ENCODE results near the gene IMPA2.
"Not testable (repeated sequence)": the region's sequence is repeated elsewhere in the genome, so short reads cannot be mapped to it uniquely, and the experiment has no call there.

IMPA2 gene

GRCh38 chr18:12056034-12056883, 75.0 kb downstream of the IMPA2 start:
- Mint-ChIP-seq H3K9me3 (no peaks in the 10 kb centered on the region), H3K4me1 (ENCODE audit: low read depth) (peaks cover 49% of the 10 kb centered on the region), H3K4me3 (no peak overlapping the region), H3K36me3 (ENCODE audit: low read depth) (no peaks in the 10 kb centered on the region), H3K27ac (peak overlapping the region; percentile 54), H3K27me3 (no peaks in the 10 kb centered on the region)
- intact Hi-C loops (cut with micrococcal nuclease), result no loop called here

- intact Hi-C loops (cut with micrococcal nuclease), result no loop called here
- H3K9me3 Mint-ChIP-seq, result no peaks in the 10 kb centered on the region
- peak overlapping the region; percentile 54 for H3K27ac Mint-ChIP-seq
- H3K36me3 Mint-ChIP-seq (ENCODE audit: low read depth), result no peaks in the 10 kb centered on the region
- H3K4me1 Mint-ChIP-seq (ENCODE audit: low read depth), result peaks cover 42% of the 10 kb centered on the region
- no peak overlapping the region for H3K4me3 Mint-ChIP-seq
- H3K27me3 Mint-ChIP-seq, result no peaks in the 10 kb centered on the region
Measured at GRCh38 chr18:12056884-12057402, 75.6 kb downstream of the IMPA2 start.

GRCh38 chr18:12057419-12058039, 76.2 kb downstream of the IMPA2 start:
- Mint-ChIP-seq H3K27ac (peak overlapping the region; percentile 54), H3K4me1 (ENCODE audit: low read depth) (peaks cover 36% of the 10 kb centered on the region), H3K36me3 (ENCODE audit: low read depth) (no peaks in the 10 kb centered on the region), H3K27me3 (no peaks in the 10 kb centered on the region), H3K9me3 (no peaks in the 10 kb centered on the region), H3K4me3 (no peak overlapping the region)
- intact Hi-C loops (cut with micrococcal nuclease), result no loop called here

GRCh38 chr18:12059334-12060181, 78.3 kb downstream of the IMPA2 start:
- Mint-ChIP-seq H3K27ac (no peak overlapping the region), H3K27me3 (no peaks in the 10 kb centered on the region), H3K4me1 (ENCODE audit: low read depth) (peaks cover 16% of the 10 kb centered on the region), H3K9me3 (no peaks in the 10 kb centered on the region), H3K36me3 (ENCODE audit: low read depth) (no peaks in the 10 kb centered on the region), H3K4me3 (no peak overlapping the region)
- intact Hi-C loops (cut with micrococcal nuclease), result no loop called here

- Mint-ChIP-seq H3K36me3 (ENCODE audit: low read depth) (no peaks in the 10 kb centered on the region), H3K4me3 (no peak overlapping the region), H3K4me1 (ENCODE audit: low read depth) (peaks cover 16% of the 10 kb centered on the region), H3K27me3 (no peaks in the 10 kb centered on the region), H3K9me3 (no peaks in the 10 kb centered on the region), H3K27ac (no peak overlapping the region)
- intact Hi-C loops (cut with micrococcal nuclease), result no loop called here
Measured at GRCh38 chr18:12060182-12060870, 79.0 kb downstream of the IMPA2 start.

GRCh38 chr18:12061685-12062084, 80.4 kb downstream of the IMPA2 start:
- H3K4me1 Mint-ChIP-seq (ENCODE audit: low read depth), result peaks cover 6% of the 10 kb centered on the region
- H3K27me3 Mint-ChIP-seq, result peaks cover 2% of the 10 kb centered on the region
- no peaks in the 10 kb centered on the region for H3K36me3 Mint-ChIP-seq (ENCODE audit: low read depth)
- H3K4me3 Mint-ChIP-seq, result no peak overlapping the region
- no peak overlapping the region for H3K27ac Mint-ChIP-seq
- no peaks in the 10 kb centered on the region for H3K9me3 Mint-ChIP-seq
- intact Hi-C loops (cut with micrococcal nuclease), result no loop called here

GRCh38 chr18:12062974-12063373, 81.7 kb downstream of the IMPA2 start:
- intact Hi-C loops (cut with micrococcal nuclease), result no loop called here
- peak overlapping the region; percentile 56 for H3K27ac Mint-ChIP-seq

GRCh38 chr18:12064086-12064763, 82.9 kb downstream of the IMPA2 start:
- no peak overlapping the region for H3K4me3 Mint-ChIP-seq

More at GRCh38 chr18:12062974-12063373, 81.7 kb downstream of the IMPA2 start:
- H3K9me3 Mint-ChIP-seq, result no peaks in the 10 kb centered on the region
- no peak overlapping the region for H3K4me3 Mint-ChIP-seq
- H3K4me1 Mint-ChIP-seq (ENCODE audit: low read depth), result no peaks in the 10 kb centered on the region
- H3K36me3 Mint-ChIP-seq (ENCODE audit: low read depth), result no peaks in the 10 kb centered on the region
- H3K27me3 Mint-ChIP-seq, result peaks cover 2% of the 10 kb centered on the region

GRCh38 chr18:12065397-12065796, 84.1 kb downstream of the IMPA2 start:
- no peaks in the 10 kb centered on the region for H3K36me3 Mint-ChIP-seq (ENCODE audit: low read depth)
- peaks cover 4% of the 10 kb centered on the region for H3K27me3 Mint-ChIP-seq
- no peak overlapping the region for H3K27ac Mint-ChIP-seq
- H3K9me3 Mint-ChIP-seq, result no peaks in the 10 kb centered on the region
- H3K4me1 Mint-ChIP-seq (ENCODE audit: low read depth), result no peaks in the 10 kb centered on the region
- intact Hi-C loops (cut with micrococcal nuclease), result no loop called here
- H3K4me3 Mint-ChIP-seq, result no peak overlapping the region

More at GRCh38 chr18:12064086-12064763, 82.9 kb downstream of the IMPA2 start:
- Mint-ChIP-seq H3K36me3 (ENCODE audit: low read depth) (no peaks in the 10 kb centered on the region), H3K4me1 (ENCODE audit: low read depth) (no peaks in the 10 kb centered on the region), H3K27me3 (peaks cover 4% of the 10 kb centered on the region), H3K9me3 (no peaks in the 10 kb centered on the region), H3K27ac (no peak overlapping the region)
- intact Hi-C loops (cut with micrococcal nuclease), result no loop called here

- no peak overlapping the region for H3K27ac Mint-ChIP-seq
- intact Hi-C loops (cut with micrococcal nuclease), result no loop called here
- no peaks in the 10 kb centered on the region for H3K4me1 Mint-ChIP-seq (ENCODE audit: low read depth)
- no peaks in the 10 kb centered on the region for H3K36me3 Mint-ChIP-seq (ENCODE audit: low read depth)
- no peaks in the 10 kb centered on the region for H3K9me3 Mint-ChIP-seq
- H3K4me3 Mint-ChIP-seq, result no peak overlapping the region
- H3K27me3 Mint-ChIP-seq, result peaks cover 4% of the 10 kb centered on the region
Measured at GRCh38 chr18:12066910-12067511, 85.7 kb downstream of the IMPA2 start.

GRCh38 chr18:12067671-12068070, 86.4 kb downstream of the IMPA2 start:
- H3K4me3 Mint-ChIP-seq, result no peak overlapping the region
- H3K27me3 Mint-ChIP-seq, result peaks cover 4% of the 10 kb centered on the region
- no peaks in the 10 kb centered on the region for H3K9me3 Mint-ChIP-seq
- intact Hi-C loops (cut with micrococcal nuclease), result no loop called here
- H3K27ac Mint-ChIP-seq, result no peak overlapping the region
- no peaks in the 10 kb centered on the region for H3K4me1 Mint-ChIP-seq (ENCODE audit: low read depth)
- H3K36me3 Mint-ChIP-seq (ENCODE audit: low read depth), result no peaks in the 10 kb centered on the region

GRCh38 chr18:12068316-12068949, 87.1 kb downstream of the IMPA2 start:
- H3K27me3 Mint-ChIP-seq; H3K4me3 Mint-ChIP-seq; H3K4me1 Mint-ChIP-seq (ENCODE audit: low read depth); H3K27ac Mint-ChIP-seq; H3K9me3 Mint-ChIP-seq; intact Hi-C loops (cut with micrococcal nuclease); H3K36me3 Mint-ChIP-seq (ENCODE audit: low read depth): not testable (repeated sequence)
